IgD-negative memory B cell (primary cell): ENCODE measurements around the gene EIF4EBP3. TPM values are rescaled to one million over a fixed set of nuclear protein-coding genes. Genes with fewer than 3 reads are reported as not detected.

Experiments used
- H3K27ac Mint-ChIP-seq, 3 donors: one replicate each; pipeline ENCODE4 v1.8.0; 2020 to 2022; ENCODE audit warnings: mild to moderate bottlenecking in 3 of 3, mixed read lengths in 3 of 3, moderate library complexity in 1 of 3
- H3K27me3 Mint-ChIP-seq: one replicate; pipeline ENCODE4 v1.8.0; 2021; ENCODE audit warnings: mixed read lengths
- H3K36me3 Mint-ChIP-seq: one replicate; pipeline ENCODE4 v1.8.0; 2020; ENCODE audit warnings: mild to moderate bottlenecking, mixed read lengths
- H3K4me1 Mint-ChIP-seq, 3 donors: one replicate each; pipeline ENCODE4 v1.8.0; 2020 to 2022; ENCODE audit warnings: mixed read lengths in 3 of 3, mild to moderate bottlenecking in 1 of 3
- H3K4me3 Mint-ChIP-seq, 4 donors: one replicate each; pipeline ENCODE4 v1.8.0; 2020 to 2022; ENCODE audit warnings: mild to moderate bottlenecking in 4 of 4, mixed read lengths in 4 of 4, moderate library complexity in 3 of 4
- H3K9me3 Mint-ChIP-seq, 3 donors: one replicate each; pipeline ENCODE4 v1.8.0; 2020 to 2021; ENCODE audit warnings: mixed read lengths in 3 of 3, mild to moderate bottlenecking in 1 of 3
- polyA plus RNA-seq: library from polyadenylated mRNA; unstranded; fragments of 300-500 nt; fragmentation: Illumina TruSeq; gene quantifications from one replicate; pipeline ENCODE4 v1.2.3, GENCODE V29; 2021

Gene EIF4EBP3
- polyA plus RNA-seq, 1 donor from 2014 or later: 32.9 TPM

DNA sequence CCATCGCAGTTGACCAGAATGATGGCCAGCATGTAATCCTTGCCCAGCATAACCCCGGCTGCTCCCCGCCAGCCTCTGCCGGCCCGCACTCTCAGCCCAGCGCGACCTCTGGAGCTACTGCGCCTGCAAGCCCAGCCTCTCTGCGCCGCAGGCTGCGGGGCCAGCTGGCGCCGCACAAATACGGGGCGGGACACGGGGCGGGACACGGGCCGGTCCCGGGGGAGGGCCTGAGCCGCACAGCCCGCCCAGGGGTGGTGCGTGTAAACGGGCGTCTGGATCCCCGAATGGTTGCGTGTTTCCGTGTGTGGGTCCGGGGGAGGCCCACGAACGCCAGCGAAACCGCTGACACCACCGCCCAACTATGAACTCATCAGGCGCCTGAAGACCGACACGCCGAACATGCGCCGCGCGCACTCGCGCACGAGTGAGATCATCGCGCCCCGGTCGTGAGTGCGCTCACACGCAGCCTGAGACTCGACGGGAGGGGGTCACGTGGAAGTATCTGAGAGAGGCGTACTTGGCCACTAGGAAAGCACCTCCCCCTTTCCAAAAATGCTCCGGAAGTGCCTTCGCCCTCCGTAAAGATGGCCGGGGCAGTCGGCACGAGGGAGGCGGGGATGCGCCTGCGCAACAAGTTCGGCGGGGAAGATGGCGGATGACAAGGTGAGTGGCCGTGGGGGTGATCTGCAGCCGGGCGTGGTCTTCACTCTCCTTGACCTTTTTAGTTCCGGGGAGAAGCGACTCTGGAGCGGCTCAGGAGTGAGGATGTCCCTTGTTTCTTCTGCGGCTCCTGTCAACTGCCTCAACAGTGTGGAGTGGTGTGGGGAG is 16.9 kb downstream of the EIF4EBP3 start, which contains the start of the genes APBB3 and SLC35A4:
TSS of gene APBB3 (minus strand) at position 403 of the 828 bp plus-strand sequence. CDS start at position 50, 353 bp downstream.
TSS of gene SLC35A4 (plus strand) at position 633 of the 828 bp plus-strand sequence. CDS start 2,342 bp downstream, outside the sequence.
- peaks cover 13% of the 10 kb centered on the region for H3K36me3 Mint-ChIP-seq
- H3K27me3 Mint-ChIP-seq: no peaks in the 10 kb centered on the region
- H3K9me3 Mint-ChIP-seq: no peaks in the 10 kb centered on the region
- H3K27ac Mint-ChIP-seq: peak within 1 kb of the TSS; percentile 82 to 97 (median 96)
- peak within 1 kb of the TSS; percentile 89 to 98 (median 97) for H3K4me3 Mint-ChIP-seq
- H3K4me1 Mint-ChIP-seq: peaks cover 11 to 41% (median 23%) of the 10 kb centered on the region in 3 donors

DNA sequence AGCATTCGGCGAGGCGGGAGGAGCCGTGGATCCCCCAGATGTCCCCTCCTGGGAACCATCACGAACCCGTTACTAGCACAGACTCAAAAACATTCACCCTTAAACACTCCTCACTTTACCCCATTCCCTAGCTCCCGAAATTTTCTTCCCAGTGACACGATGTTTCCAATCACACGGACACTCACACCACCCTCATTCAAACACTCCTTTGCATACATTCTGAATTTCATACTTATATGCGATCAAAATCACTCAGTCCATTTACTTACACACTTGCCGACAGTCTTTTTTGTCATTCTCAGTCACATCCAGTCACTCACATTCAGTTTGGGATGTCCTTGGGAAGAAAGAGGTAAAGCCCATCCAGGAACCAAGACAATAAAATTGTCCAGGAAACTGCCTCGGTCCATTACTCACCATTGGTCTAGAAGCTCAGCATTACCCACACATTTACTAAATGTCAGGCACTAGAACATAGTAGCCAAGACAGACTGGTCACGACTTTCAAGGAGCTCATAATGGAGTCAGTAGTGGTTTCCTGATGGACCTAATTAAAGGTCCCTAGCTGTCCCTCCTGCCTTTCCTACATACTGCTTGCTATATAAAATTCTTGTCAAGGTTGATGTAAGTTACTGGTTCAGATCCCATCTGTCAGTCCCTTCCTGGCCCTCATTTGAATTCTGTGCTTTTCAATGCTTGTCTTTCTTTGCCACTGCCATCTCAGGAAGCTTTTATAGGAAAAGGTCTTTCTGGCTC is 17.7 kb downstream of the EIF4EBP3 start:
- H3K36me3 Mint-ChIP-seq: peaks cover 13% of the 10 kb centered on the region
- peaks cover 17 to 43% (median 26%) of the 10 kb centered on the region in 3 donors for H3K4me1 Mint-ChIP-seq
- H3K4me3 Mint-ChIP-seq: peak overlapping the region; percentile 89 to 98 (median 97)
- H3K27ac Mint-ChIP-seq: peak overlapping the region; percentile 82 to 97 (median 96)
- no peaks in the 10 kb centered on the region for H3K9me3 Mint-ChIP-seq
- no peaks in the 10 kb centered on the region for H3K27me3 Mint-ChIP-seq

GRCh38 chr5:140565780-140566095 is 18.3 kb downstream of the EIF4EBP3 start:
- H3K4me1 Mint-ChIP-seq: peaks cover 20 to 44% (median 27%) of the 10 kb centered on the region in 3 donors
- no peaks in the 10 kb centered on the region for H3K9me3 Mint-ChIP-seq
- H3K36me3 Mint-ChIP-seq: peaks cover 15% of the 10 kb centered on the region
- H3K4me3 Mint-ChIP-seq: peak overlapping the region in 3 of 4 donors; percentile 89 to 98 (median 97)
- peak overlapping the region in 2 of 3 donors; percentile 82 to 96 for H3K27ac Mint-ChIP-seq
- no peaks in the 10 kb centered on the region for H3K27me3 Mint-ChIP-seq

DNA sequence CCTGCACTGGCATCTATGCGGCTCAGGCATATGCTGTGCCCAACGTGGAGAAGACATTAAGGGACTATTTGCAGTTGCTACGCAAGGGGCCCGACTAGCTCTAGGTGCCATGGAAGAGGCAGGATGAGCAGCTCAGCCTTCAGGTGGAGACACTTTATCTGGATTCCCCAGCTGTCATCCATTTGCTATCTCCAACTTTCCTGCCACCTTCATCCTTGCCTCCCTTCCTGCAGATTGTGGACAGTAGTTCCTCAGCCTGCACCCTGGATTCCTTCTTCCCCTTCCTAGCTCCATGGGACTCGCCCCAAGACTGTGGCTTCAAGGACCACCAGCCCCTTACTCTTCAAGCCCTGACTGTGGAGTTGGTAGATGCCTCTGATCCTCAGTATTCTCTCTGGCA is 19.2 kb downstream of the EIF4EBP3 start:
- peaks cover 15% of the 10 kb centered on the region for H3K36me3 Mint-ChIP-seq
- peak overlapping the region in 2 of 3 donors; percentile 60 to 85 for H3K27ac Mint-ChIP-seq
- H3K27me3 Mint-ChIP-seq: no peaks in the 10 kb centered on the region
- no peaks in the 10 kb centered on the region for H3K9me3 Mint-ChIP-seq
- peaks cover 20 to 42% (median 27%) of the 10 kb centered on the region in 3 donors for H3K4me1 Mint-ChIP-seq
- peak overlapping the region in 2 of 4 donors; percentile 82 to 89 for H3K4me3 Mint-ChIP-seq

- Mint-ChIP-seq H3K36me3 (peaks cover 15% of the 10 kb centered on the region), H3K27ac (peak overlapping the region; percentile 17 to 85 (median 60)), H3K4me1 (peaks cover 20 to 42% (median 27%) of the 10 kb centered on the region in 3 donors), H3K4me3 (peak overlapping the region in 2 of 4 donors; percentile 82 to 89), H3K27me3 (no peaks in the 10 kb centered on the region), H3K9me3 (no peaks in the 10 kb centered on the region)
Observed at GRCh38 chr5:140567136-140567818, 19.8 kb downstream of the EIF4EBP3 start.

DNA sequence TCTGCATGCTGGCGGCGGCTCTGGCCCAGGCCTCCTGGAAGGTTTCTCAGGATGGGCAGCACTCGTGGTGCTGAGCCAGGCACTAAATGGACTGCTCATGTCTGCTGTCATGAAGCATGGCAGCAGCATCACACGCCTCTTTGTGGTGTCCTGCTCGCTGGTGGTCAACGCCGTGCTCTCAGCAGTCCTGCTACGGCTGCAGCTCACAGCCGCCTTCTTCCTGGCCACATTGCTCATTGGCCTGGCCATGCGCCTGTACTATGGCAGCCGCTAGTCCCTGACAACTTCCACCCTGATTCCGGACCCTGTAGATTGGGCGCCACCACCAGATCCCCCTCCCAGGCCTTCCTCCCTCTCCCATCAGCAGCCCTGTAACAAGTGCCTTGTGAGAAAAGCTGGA is 20.4 kb downstream of the EIF4EBP3 start:
- Mint-ChIP-seq H3K4me3 (peak overlapping the region in 1 of 4 donors; percentile 13), H3K27me3 (no peaks in the 10 kb centered on the region), H3K27ac (peak overlapping the region in 2 of 3 donors; percentile 60 to 85), H3K4me1 (peaks cover 20 to 37% (median 27%) of the 10 kb centered on the region in 3 donors), H3K9me3 (no peaks in the 10 kb centered on the region), H3K36me3 (peaks cover 12% of the 10 kb centered on the region)

- peak overlapping the region; percentile 95 to 98 (median 97) for H3K27ac Mint-ChIP-seq
- peaks cover 16% of the 10 kb centered on the region for H3K36me3 Mint-ChIP-seq
- no peaks in the 10 kb centered on the region for H3K9me3 Mint-ChIP-seq
- peak overlapping the region in 3 of 4 donors; percentile 32 to 88 (median 69) for H3K4me3 Mint-ChIP-seq
- no peaks in the 10 kb centered on the region for H3K27me3 Mint-ChIP-seq
- H3K4me1 Mint-ChIP-seq: peaks cover 20 to 35% (median 26%) of the 10 kb centered on the region in 3 donors
Observed at GRCh38 chr5:140568443-140569063, 21.1 kb downstream of the EIF4EBP3 start.

- H3K4me3 Mint-ChIP-seq: peak overlapping the region in 3 of 4 donors; percentile 67 to 88 (median 79)
- no peaks in the 10 kb centered on the region for H3K9me3 Mint-ChIP-seq
- H3K36me3 Mint-ChIP-seq: peaks cover 18% of the 10 kb centered on the region
- peak overlapping the region; percentile 95 to 98 (median 97) for H3K27ac Mint-ChIP-seq
- H3K27me3 Mint-ChIP-seq: no peaks in the 10 kb centered on the region
- peaks cover 20 to 31% (median 26%) of the 10 kb centered on the region in 3 donors for H3K4me1 Mint-ChIP-seq
Observed at GRCh38 chr5:140569197-140569596, 21.7 kb downstream of the EIF4EBP3 start.

GRCh38 chr5:140570058-140570457 is 22.6 kb downstream of the EIF4EBP3 start:
- H3K27ac Mint-ChIP-seq: peak overlapping the region in 2 of 3 donors; percentile 74 to 95
- H3K9me3 Mint-ChIP-seq: no peaks in the 10 kb centered on the region
- no peaks in the 10 kb centered on the region for H3K27me3 Mint-ChIP-seq
- no peak overlapping the region for H3K4me3 Mint-ChIP-seq
- peaks cover 15% of the 10 kb centered on the region for H3K36me3 Mint-ChIP-seq
- peaks cover 13 to 28% (median 22%) of the 10 kb centered on the region in 3 donors for H3K4me1 Mint-ChIP-seq

DNA sequence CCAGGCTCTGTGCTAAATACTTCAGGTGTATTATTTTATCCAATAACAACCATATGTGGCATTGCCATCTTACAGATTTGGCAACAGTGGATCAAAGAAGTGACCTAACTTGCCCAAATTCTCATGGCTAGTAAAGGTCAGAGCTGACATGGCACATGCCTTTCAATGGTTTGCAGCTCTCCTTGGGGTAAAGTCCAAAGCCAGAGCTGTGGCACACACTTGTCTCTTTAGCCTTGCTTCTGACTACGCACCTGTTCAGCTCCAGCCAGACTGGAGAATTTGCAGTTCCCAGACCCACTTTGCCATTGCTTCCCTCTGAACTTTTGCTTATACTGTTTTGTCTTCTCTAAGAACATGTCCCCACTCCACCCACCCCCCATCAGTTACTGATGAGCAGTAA is 23.0 kb downstream of the EIF4EBP3 start:
- Mint-ChIP-seq H3K9me3 (no peaks in the 10 kb centered on the region), H3K36me3 (peaks cover 15% of the 10 kb centered on the region), H3K27ac (peak overlapping the region in 1 of 3 donors; percentile 74), H3K4me1 (peaks cover 13 to 25% (median 17%) of the 10 kb centered on the region in 3 donors), H3K27me3 (no peaks in the 10 kb centered on the region), H3K4me3 (no peak overlapping the region)

DNA sequence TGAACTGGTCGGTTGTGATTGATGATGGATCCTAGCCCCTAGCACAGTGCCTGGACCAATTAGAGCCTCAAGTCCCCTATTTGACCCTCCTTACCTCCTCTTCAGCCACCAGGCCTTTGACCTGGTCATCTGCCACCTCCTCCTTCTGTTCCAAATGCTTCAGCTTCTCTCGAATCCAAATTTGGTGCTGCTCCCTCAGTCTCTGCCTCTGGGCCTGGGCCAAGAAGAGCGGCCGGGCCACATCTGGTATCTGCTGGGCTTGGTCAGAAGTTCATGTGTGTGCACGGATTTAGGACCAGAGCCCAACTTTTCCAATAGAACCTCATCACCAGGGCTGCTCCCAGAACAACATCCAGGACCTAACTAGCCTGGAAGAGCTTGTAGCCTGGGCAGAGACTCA is 23.6 kb downstream of the EIF4EBP3 start:
- peaks cover 12 to 21% (median 13%) of the 10 kb centered on the region in 3 donors for H3K4me1 Mint-ChIP-seq
- no peak overlapping the region for H3K4me3 Mint-ChIP-seq

DNA sequence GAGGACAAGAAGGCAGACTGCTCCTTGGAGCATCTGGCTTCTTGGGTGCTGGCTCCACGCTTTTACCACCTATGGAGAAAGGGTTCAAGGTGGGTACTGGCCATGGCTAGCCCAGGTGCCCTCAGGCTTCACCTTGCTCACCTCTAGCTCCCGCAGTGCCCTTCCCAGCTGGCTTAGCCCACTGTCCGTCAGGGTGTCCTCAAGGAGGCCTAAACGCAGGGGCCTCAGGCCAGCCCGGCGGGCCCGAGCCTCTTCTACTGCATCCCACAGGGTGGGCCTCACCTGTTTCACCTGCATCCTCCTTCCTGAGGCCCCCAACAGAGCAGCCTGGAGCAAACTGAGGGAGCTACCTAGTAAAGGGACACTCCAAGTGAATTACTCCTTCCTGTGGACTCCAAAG is 26.2 kb downstream of the EIF4EBP3 start:
- no peaks in the 10 kb centered on the region for H3K9me3 Mint-ChIP-seq
- H3K27ac Mint-ChIP-seq: no peak overlapping the region

More for the DNA sequence above, 23.6 kb downstream of the EIF4EBP3 start:
- Mint-ChIP-seq H3K27ac (no peak overlapping the region), H3K27me3 (no peaks in the 10 kb centered on the region), H3K36me3 (peaks cover 13% of the 10 kb centered on the region), H3K9me3 (no peaks in the 10 kb centered on the region)

DNA sequence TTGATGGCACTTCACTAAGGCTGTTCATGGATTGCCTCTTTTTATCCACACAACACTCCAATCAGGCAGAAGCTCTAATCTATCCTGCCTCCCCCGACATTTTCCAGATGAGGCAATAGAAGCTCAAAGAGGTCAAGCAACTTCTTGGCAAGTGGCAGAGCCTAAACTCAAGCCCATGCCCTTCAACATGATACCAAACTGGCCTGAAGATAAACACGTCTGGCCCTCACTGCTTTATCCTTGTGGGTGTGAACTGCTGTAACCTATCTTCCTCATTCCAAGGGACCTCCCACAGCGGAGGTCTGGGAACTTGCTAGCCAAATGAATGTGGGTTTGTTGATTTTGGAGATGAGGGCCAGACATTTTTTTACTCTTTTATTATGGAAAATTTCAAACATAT is 26.7 kb downstream of the EIF4EBP3 start:
- peaks cover 6 to 11% (median 8%) of the 10 kb centered on the region in 3 donors for H3K4me1 Mint-ChIP-seq
- no peaks in the 10 kb centered on the region for H3K9me3 Mint-ChIP-seq
- no peak overlapping the region for H3K27ac Mint-ChIP-seq
- peaks cover 8% of the 10 kb centered on the region for H3K36me3 Mint-ChIP-seq
- no peak overlapping the region for H3K4me3 Mint-ChIP-seq
- H3K27me3 Mint-ChIP-seq: no peaks in the 10 kb centered on the region

More for the DNA sequence above, 26.2 kb downstream of the EIF4EBP3 start:
- H3K4me1 Mint-ChIP-seq: peaks cover 11 to 13% (median 11%) of the 10 kb centered on the region in 3 donors
- peaks cover 9% of the 10 kb centered on the region for H3K36me3 Mint-ChIP-seq
- H3K27me3 Mint-ChIP-seq: no peaks in the 10 kb centered on the region
- H3K4me3 Mint-ChIP-seq: no peak overlapping the region

- Mint-ChIP-seq H3K9me3 (no peaks in the 10 kb centered on the region), H3K4me3 (no peak overlapping the region), H3K4me1 (peaks cover under 1 to 2% (median 2%) of the 10 kb centered on the region in 3 donors), H3K27me3 (no peaks in the 10 kb centered on the region), H3K36me3 (peaks cover 7% of the 10 kb centered on the region), H3K27ac (no peak overlapping the region)
Observed at GRCh38 chr5:140575309-140575708, 27.8 kb downstream of the EIF4EBP3 start.
